HG03342 (cell line): ENCODE results near the gene OGDH.
"Not testable (repeated sequence)": the region's sequence is repeated elsewhere in the genome, so short reads cannot be mapped to it uniquely, and the experiment has no call there.

Experiments used
- ATAC-seq: cut with Tn5 transposase; IDR thresholded peaks from one replicate; pipeline ENCODE4 v1.9.1; 2021; ENCODE audit warnings: mild to moderate bottlenecking, moderate library complexity; ENCODE audit not compliant: unreplicated experiment

The OGDH gene

GRCh38 chr7:44606341-44607140, at the start of gene OGDH:
Gene OGDH, plus strand, starts transcription at chr7:44606627. Its CDS starts 17,717 bp downstream, at chr7:44624344.
- peak; percentile 90 for ATAC-seq

- no peak for ATAC-seq
Observed at GRCh38 chr7:44557485-44557884, 48.9 kb upstream of the OGDH start.

- ATAC-seq = no peak
Observed at GRCh38 chr7:44559485-44559884, 46.9 kb upstream of the OGDH start.

DNA sequence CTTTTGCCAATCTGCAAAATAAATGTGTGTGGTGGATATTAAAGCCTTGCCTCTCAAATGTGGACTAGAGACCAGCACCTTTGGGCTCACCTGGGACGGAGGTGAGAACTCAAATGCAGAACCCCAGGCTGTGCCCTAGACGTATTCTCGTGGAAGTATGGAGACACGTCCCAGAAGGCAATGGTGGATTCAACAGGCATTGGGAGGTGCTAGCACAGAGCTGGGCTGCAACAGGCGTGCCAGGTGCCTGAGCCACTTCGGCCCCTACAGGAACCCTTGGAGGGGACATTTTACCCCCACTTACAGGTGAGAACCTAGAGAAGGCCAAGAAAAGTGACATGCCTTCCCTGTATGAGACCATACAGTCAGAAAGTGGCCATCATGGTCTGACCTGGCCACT, 44.9 kb upstream of the OGDH start:
- no peak for ATAC-seq

GRCh38 chr7:44561962-44562621, 44.3 kb upstream of the OGDH start:
- no peak for ATAC-seq

DNA sequence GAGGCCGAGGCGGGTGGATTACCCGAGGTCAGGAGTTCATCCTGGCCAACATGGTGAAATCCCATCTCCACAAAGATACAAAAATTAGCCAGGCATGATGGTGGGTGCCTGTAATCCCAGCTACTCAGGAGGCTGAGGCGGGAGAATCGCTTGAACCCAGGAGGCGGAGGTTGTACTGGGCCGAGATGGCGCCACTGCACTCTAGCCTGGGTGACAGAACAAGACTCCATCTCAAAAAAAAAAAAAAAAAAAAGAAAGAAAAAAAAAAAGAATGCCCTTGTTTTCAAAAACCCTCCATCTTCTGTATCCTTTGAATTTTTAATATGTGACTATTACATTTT, 43.8 kb upstream of the OGDH start:
- ATAC-seq = not testable (repeated sequence)

DNA sequence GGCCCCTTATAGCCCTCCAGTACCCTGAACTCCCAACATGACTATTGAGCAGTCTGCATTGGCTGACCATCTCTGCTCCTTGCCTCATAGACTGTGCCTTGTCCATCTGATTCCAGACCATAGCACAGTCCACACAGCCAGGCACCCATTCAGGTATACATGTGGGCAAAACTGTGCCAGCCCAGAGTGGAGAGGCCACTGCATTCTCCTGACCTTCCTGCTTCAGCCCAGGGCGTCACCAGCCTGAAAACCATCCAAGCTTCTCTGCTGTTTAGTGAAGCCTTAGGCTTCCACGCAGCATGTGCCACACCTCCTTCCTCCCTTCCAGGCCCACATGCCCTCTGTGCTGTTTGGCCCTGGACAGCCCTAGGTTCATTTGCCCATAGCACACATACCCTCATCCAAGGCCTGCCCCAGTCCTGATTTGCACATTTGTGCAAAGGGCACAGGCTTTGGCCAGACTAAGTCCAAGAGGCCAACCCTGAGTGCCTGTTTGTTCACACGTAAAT, 43.2 kb upstream of the OGDH start:
- ATAC-seq = no peak

DNA sequence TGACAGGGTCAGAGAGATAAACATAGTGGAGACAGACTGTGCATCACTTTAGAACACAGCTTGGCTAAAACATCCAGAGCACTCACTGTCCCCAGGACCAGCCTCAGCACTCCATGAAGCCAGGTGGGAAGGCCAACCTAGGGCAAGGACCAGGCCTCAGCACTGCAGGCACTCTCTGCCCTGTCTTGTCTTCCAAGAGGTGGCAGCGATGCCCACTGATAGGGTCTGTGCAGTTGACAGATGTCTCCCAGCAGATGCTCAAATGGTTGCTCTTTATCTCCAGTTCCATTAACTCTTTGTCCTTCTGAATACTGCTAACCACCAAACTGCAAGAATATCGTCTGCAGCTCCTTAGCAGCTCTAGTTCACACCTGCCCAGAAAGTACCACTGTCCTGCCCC, 41.8 kb upstream of the OGDH start:
- ATAC-seq = no peak

GRCh38 chr7:44565097-44565794, 41.2 kb upstream of the OGDH start:
- peak; percentile 72 for ATAC-seq

- ATAC-seq = peak; percentile 28
Observed at GRCh38 chr7:44565795-44566559, 40.5 kb upstream of the OGDH start.

- no peak for ATAC-seq
Observed at GRCh38 chr7:44566680-44567079, 39.7 kb upstream of the OGDH start.

- no peak for ATAC-seq
Observed at GRCh38 chr7:44567884-44568283, 38.5 kb upstream of the OGDH start.

DNA sequence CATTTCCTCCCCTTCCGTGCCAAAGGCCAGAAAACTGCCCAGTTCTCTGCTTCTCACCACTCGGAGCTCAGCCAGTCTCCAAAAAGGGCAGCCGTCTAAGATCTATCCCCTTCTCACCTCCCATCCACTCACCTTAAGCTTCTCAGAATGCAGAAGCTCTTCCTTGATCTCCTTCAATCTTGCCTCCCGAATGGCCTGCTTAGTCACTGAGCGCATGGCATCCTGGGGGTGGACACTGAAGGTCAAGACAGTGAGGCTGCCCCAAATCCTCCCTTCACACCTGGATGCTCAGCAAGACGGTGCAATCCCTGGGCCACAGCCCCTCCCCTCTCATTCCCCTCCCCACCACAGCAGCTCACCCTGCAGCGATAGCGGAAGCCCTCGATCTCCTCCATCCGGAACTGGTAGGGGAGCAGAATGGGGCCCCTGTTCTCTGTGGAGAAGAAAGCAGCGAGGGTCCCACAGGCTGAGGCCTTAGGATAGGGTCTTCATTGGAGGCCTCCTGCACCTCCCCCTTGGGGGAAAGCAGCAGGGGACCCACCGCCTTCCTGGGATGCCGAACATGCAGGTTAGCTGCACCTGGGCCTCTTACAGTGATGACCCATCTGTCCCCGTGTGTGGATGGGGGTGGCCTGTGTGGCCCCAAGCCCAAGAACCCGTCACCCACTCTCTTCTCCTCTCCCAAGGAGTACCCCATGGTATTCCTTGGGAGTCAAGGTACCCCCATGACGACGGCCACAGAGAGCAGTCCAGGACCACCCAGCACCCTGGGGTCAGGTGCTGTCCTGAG, 37.5 kb upstream of the OGDH start:
- ATAC-seq = no peak

DNA sequence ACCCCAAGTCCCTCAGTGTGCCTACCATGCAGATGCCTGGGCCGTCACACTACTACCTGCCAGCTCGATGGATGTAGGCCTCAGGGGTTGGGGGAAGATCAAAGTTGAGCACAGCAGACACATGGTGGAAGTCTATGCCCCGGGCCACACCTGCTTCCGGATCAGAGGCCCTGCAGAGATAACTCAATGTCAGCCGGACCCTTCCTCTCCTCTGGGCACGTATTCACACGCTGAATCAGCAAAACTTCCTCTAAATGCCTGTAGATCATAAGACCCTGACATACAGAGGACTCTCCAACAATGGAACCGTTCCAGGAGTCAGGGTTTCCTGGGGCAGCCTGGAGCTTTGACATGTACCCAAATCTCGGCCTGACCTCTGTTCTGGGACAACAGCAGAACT, 36.5 kb upstream of the OGDH start:
- no peak for ATAC-seq

DNA sequence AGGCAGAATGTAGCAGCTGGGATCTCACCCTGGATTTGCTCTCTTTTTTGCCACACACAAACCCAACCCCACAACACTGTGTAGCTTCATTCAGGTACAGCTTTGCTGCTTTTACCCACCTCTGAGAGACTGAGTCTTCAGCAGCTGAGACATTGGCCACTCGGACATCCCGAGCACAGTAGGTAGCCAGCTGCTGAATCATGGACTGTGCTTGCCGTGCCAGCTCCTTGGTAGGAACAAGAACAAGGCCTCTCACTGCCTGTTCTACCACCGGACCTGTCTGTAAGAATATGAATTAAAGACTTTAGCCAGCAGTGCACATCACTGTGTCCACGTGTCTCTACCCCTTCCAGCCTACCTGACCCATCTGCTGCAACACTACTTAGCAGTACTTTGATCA, 33.7 kb upstream of the OGDH start:
- ATAC-seq = no peak

- peak; percentile 91 for ATAC-seq
Observed at GRCh38 chr7:44573464-44574286, 32.8 kb upstream of the OGDH start, which contains the start of gene DDX56. Gene DDX56, minus strand, starts transcription at chr7:44573908. Its CDS starts 13 bp downstream, at chr7:44573895.

GRCh38 chr7:44574287-44574872, 32.0 kb upstream of the OGDH start:
- ATAC-seq = no peak

GRCh38 chr7:44575054-44575453, 31.4 kb upstream of the OGDH start:
- no peak for ATAC-seq

- ATAC-seq = no peak
Observed at GRCh38 chr7:44576228-44576627, 30.2 kb upstream of the OGDH start.
